ENCODE results near the gene PPP1R37. TPM values are rescaled to one million over a fixed set of nuclear protein-coding genes. Genes with fewer than 3 reads are reported as not detected.

The PPP1R37 gene
- total RNA-seq, 4 donors from 2014 or later: 6.7 to 43.8 (median 24.4) TPM

- intact Hi-C loops (cut with DNase I; ENCODE audit: low total_unique reads): no loop called here
- Histone ChIP-seq H3K36me3 (no peaks in the 10 kb centered on the region), H3K27me3 (no peaks in the 10 kb centered on the region), H3K4me1 (no peaks in the 10 kb centered on the region), H3K4me3 (no peak overlapping the region), H3K9me3 (no peaks in the 10 kb centered on the region), H3K27ac (no peak overlapping the region)
- no peak for DNase-seq
- no peak for TF ChIP-seq POLR2A (IDR thresholded peaks at IDR 0.05)
- no peak for TF ChIP-seq CTCF (IDR thresholded peaks at IDR 0.05)
These were observed 77.4 kb downstream of the PPP1R37 start for GRCh38 chr19:45170146-45171106.

GRCh38 chr19:45171211-45171623 lies 78.2 kb downstream of the PPP1R37 start:
- Histone ChIP-seq H3K4me1 (no peaks in the 10 kb centered on the region), H3K9me3 (no peaks in the 10 kb centered on the region), H3K4me3 (no peak overlapping the region), H3K27ac (no peak overlapping the region), H3K36me3 (no peaks in the 10 kb centered on the region), H3K27me3 (no peaks in the 10 kb centered on the region)
- intact Hi-C loops (cut with DNase I; ENCODE audit: low total_unique reads): no loop called here
- TF ChIP-seq POLR2A (IDR thresholded peaks at IDR 0.05) (no peak), CTCF (IDR thresholded peaks at IDR 0.05) (no peak)
- no peak for DNase-seq

GRCh38 chr19:45172173-45172572 lies 79.2 kb downstream of the PPP1R37 start:
- H3K27ac ChIP-seq: no peak overlapping the region
- H3K27me3 ChIP-seq: no peaks in the 10 kb centered on the region

GRCh38 chr19:45172611-45173208 lies 79.7 kb downstream of the PPP1R37 start:
- no peak overlapping the region for H3K4me3 ChIP-seq

More at GRCh38 chr19:45172173-45172572, 79.2 kb downstream of the PPP1R37 start:
- TF ChIP-seq POLR2A (IDR thresholded peaks at IDR 0.05): no peak
- TF ChIP-seq CTCF (IDR thresholded peaks at IDR 0.05): no peak
- intact Hi-C loops (cut with DNase I; ENCODE audit: low total_unique reads): no loop called here
- DNase-seq: no peak
- Histone ChIP-seq H3K4me3 (no peak overlapping the region), H3K4me1 (peaks cover 0 to 3% of the 10 kb centered on the region in 2 donors), H3K9me3 (no peaks in the 10 kb centered on the region), H3K36me3 (no peaks in the 10 kb centered on the region)

More at GRCh38 chr19:45172611-45173208, 79.7 kb downstream of the PPP1R37 start:
- Histone ChIP-seq H3K27ac (no peak overlapping the region), H3K36me3 (no peaks in the 10 kb centered on the region), H3K27me3 (no peaks in the 10 kb centered on the region), H3K4me1 (peaks cover 4 to 8% of the 10 kb centered on the region in 2 donors), H3K9me3 (no peaks in the 10 kb centered on the region)
- no peak for TF ChIP-seq POLR2A (IDR thresholded peaks at IDR 0.05)
- TF ChIP-seq CTCF (IDR thresholded peaks at IDR 0.05): no peak
- intact Hi-C loops (cut with DNase I; ENCODE audit: low total_unique reads): no loop called here
- no peak for DNase-seq

All from uterus (tissue), 4 donors.